ENCODE data around the gene SPECC1L.
A peak's percentile ranks its signal among the peaks of the same experiment; 100 is the strongest.
"Not testable (repeated sequence)": the region's sequence is repeated elsewhere in the genome, so short reads cannot be mapped to it uniquely, and the experiment has no call there.

Gene SPECC1L

DNA sequence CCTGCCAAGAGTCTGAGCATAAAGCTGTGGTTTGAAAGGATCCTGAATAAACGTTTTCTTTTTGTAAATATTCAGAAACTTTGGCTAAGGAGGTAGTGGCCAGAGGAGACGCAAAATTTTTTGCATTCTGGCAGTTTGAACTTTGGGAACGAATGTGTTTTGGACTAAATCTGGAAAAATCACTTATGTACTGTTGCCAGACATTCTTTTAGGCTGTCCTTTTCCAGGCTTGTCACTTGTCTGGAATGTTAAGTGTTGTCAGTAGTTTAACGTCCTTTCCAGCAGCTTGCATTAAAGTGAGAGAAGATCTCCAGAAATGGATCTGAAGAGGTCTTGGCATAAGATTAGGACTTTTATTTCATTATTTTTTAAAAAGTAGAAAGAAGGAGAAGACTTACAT, 18.5 kb downstream of the SPECC1L start:
- DNase-seq (ENCODE audit: low read depth), result peak; percentile 90

DNA sequence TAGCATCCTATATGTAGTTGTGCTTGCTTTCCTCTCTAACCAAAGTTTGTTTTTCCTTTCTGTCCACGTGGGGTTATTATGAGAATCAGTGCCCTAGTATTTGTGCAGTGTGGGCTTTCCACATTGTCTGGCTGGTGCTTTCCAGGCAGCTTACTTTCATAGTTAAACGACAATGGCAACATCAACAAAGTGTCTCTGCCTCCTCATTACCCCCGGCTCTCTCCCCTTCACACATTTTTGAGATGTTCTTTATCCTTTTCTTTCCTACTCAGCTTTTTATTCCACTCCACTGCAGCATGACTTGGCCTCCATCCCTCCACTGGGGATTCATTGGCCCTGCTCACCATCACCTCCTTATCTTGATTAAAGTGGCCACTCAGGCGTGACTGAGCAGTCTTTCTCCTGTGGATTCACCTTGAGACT, 19.1 kb downstream of the SPECC1L start:
- peak; percentile 5 for DNase-seq (ENCODE audit: low read depth)

DNA sequence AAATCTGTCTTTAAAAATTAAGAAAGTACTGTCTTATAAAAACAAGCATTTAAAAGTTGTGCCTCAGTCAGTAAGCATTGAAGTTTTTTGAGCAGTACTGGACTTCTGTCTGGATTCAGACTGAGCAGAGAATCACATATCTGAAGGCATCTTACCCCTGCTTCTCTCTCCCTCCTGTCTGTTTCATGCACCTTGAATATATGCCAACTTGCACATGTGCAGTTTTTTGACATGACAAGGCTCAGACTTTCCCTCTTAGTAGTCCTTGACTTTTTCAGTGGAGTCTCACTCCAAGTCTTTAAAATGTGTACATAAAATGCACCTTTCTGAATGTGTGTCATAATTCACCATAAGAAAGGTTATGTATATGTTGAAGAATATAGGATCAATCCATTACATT, 19.8 kb downstream of the SPECC1L start:
- no peak for DNase-seq (ENCODE audit: low read depth)

DNA sequence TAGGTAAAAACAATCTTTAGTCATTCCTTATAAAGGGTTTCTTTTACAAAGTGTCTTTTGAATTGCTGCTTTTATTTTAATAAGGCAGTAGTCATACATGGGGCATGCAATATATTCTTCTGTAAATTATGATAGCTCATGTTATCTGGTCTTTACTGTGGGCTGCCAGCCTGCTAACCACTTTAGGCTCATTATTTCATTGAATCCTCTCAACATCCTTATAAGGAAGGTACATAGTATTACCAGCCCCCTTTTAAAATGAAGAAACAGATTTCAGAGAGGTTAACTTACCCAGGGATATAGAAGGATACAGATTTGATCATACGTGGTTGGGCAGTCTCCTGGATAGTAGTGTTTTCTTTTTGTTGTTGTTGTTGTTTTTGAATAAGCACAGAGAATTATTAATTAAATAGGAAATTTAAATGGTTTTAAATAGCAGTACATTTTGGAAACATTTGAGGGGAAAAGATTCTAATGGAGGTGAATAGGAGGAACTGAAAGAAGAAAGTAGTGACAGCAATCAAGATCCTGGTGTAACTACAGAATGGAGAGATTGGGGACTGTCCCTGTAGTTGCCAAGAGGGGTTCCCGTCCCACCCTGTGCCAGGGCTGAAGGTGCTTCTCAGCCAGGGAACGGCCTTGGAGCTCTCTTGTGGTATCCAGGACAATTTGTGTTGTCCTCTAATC, 21.0 kb downstream of the SPECC1L start:
- no peak for DNase-seq (ENCODE audit: low read depth)

DNA sequence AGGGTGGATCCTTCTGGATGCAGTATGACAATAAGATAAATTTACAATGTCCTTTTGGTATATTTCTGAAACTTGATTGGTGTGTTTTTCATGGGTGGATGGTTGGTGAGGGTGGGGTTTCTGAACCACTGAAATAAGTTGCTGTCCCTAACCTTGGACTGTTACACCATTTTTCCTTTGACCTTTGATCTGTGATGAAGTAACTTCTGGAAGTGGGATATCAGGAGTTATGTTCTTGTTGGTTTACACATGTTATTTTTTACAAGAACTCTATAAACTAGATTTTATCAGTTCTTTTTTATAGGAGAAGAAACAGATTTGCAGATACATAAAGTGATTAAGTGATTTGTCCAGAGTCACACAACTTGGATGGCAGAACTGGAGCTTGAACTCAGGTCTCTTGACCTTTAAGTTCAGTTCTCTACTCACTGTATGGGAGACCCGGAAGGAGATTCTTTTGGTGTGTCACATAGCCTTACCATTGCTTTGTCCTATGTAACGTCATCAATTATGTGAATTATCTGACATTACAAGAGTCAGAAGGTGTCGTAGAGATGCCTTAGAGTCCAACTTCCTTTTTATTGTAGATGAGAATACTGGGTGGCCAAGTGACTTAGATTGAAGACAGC, 21.7 kb downstream of the SPECC1L start:
- DNase-seq (ENCODE audit: low read depth), result not testable (repeated sequence)

DNA sequence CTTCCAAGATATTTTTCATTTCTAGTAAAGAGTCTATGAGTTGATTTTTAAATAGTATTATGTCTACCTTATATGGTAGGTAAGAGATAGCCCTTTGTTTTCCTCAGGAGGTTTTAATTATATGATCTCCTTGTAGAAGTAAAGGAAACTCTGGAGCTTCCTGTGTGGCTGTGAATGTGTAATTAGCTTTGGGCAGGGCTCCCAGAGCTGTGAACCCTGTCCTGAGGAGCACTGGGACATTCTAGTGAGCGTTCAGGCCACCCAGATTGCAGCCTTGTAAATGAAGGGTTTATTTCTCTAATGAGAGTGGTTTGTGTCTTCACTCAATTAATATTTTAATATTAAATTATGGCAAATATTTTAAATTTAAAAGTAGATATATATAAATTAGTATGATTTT, 24.3 kb downstream of the SPECC1L start:
- not testable (repeated sequence) for DNase-seq (ENCODE audit: low read depth)

DNA sequence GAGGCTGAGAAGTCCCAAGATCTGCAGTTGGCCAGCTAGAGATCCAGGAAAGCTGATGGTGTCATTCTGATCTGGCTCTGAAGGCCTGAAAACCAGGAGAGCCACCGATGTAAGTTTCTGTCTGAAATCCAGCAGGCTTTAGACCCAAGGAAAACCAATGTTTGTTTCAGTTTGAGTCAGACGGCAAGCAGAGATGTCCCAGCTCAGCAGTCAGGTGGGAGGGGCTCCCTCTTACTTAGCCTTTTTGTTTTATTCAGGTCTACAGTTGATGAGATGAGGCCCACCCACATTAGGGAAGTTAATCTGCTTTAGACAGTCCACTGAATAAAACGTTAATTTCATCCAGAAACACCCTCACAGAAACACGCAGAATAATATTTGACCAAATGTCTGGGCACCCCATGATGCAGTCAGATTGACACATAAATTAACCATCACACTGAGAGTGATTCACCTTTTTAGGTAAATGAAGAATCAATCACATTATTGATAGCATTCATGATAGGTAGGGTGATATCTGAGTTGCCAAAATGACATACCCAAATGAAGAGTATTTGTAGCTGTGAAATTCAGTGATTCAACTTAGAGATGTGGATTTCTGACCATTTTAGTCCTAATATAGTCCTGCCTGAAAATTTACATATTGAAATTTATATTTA, 28.0 kb downstream of the SPECC1L start:
- DNase-seq (ENCODE audit: low read depth), result not testable (repeated sequence)

DNA sequence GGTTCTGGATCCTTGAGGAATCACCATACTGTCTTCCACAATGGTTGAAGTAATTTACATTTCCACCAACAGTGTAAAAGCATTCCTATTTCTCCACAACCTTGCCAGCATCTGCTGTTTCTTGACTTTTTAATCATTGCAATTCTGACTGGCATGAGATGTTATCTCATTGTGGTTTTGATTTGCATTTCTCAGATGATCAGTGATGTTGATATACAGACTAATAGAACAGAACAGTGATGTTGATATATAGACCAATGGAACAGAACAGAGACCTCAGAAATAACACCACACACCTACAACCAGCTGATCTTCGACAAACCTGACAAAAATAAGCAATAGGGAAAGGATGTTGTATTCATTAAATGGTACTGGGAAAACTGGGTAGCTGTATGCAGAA, 29.9 kb downstream of the SPECC1L start:
- not testable (repeated sequence) for DNase-seq (ENCODE audit: low read depth)

DNA sequence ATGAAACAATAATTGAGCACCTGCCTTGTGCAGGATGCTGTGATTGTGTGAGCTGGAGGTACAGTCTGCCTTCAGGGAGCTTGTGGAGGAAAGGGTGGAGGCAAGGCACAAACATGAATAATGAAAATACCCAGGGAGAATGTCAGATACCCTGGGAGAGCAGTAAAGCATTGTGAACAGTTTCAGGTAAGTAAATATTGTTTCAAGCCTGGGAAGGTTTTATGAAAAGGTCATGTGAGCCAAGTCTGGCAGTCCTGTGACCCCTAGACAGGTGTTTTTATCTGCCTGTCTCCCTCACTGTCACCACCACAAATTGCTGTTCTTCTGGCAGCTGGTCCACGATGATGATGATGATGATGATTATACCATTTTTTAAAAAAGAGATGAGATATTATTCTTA, 32.0 kb downstream of the SPECC1L start:
- DNase-seq (ENCODE audit: low read depth), result no peak

DNA sequence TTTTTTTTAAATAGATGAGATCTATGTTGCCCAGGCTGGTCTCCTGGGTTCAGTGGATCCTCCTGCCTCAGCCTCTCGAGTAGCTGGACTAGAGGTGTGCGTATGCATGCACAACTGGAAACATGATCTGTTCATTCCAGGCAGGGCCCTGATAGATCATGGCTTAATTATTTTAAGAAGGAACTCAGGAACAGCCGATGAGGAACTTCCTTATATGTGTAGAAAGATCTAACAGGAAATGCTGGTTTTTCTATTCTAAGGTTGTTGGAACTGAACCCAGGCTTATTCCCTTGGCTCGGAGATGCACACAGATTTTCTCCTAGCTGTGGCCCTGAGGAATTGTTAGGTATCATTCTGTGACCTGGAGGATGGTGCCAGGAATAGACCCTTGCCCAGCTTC, 32.4 kb downstream of the SPECC1L start:
- no peak for DNase-seq (ENCODE audit: low read depth)

DNA sequence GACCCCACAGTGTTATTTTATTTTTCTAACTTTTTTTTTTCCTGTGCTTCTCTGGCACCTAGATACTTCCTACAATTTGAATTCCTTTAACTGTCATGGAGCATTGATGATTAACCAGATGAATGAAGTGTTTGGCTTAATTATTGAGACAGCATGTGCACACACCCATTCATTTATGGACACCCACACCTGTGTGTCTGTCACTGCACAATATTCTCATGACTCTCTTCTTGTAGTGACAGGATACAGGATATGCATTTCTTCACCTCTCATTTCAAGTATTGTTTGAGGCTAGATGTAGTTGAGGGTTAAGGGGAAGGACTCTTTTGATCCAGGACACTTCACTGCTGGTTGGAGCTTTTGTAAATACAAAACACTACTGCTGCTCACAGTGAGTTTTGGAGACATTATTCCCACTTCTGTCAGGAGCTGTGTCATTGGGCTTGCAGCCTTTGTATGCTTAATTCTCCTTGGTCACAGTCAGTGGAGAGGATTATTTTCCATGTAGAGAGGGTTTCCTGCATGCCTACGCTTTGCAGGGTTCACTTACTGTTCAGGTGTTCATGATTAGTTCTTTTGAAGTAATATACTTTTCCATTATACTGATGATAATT, 33.5 kb downstream of the SPECC1L start:
- no peak for DNase-seq (ENCODE audit: low read depth)

DNA sequence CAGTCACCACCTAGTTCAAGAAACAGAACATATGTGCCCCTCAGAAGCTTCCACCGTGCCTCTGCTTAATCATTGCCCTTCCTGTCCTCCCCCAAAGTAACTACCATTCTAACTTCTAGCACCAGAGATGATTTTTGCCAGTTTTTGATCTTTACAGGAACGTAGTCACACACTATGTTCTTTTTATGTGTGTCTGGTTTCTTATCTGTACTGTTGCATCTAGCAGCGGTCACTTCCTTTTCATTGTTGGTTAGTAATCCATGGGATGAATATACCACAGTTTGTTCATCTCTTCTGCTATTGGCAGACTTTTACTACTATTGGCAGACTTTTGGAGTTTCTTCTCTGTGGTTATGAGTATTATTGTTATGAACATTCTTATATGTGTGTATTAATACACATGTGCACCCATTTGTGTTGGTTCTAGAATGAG, 34.6 kb downstream of the SPECC1L start:
- no peak for DNase-seq (ENCODE audit: low read depth)

DNA sequence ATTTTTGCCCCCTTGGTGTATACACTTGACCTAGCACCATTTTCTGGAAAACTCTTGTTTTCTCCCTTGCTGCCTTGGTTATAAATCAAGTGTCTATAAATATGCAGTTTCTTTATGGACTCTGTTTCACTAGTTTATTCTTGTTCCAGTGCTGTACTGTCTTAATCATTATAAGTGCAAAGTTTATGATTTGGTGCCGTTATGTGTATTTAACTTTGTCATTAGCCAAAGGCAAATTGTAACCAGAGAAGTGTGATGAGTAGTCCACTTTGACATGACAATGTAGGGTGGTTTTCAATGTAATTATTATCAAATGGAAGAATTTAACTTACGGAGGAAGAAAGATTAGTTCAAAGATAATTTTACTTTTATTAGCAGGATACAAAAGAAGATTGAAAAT, 40.3 kb downstream of the SPECC1L start:
- DNase-seq (ENCODE audit: low read depth), result no peak

DNA sequence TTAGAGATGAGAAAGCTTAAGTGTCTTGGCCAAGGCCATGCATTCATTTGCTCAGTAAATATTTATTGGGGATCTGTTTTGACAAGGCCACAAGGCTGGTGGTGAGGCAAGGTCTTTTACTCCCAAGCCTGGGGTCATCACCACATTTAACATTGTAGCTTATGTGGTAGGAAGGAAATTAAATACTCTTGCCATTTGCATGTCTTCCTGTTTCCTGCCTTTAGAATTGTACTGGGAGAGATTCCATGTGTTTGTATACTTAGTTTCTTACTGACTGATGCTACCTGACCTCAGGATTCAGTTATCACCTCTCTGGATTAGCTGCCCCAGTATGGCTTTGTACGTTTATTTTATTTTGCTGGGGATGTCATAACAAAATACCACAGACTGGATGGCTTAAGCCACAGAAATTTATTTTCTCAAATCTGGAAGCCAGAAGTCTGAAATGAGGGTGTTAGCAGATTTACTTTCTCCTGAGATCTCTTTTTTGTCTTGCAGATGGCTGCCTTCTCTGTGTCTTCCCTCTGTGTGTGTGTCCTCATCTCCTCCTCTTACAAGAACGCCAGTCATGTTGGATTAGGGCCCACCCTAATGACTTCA, 44.8 kb downstream of the SPECC1L start:
- DNase-seq (ENCODE audit: low read depth), result peak; percentile 68

DNA sequence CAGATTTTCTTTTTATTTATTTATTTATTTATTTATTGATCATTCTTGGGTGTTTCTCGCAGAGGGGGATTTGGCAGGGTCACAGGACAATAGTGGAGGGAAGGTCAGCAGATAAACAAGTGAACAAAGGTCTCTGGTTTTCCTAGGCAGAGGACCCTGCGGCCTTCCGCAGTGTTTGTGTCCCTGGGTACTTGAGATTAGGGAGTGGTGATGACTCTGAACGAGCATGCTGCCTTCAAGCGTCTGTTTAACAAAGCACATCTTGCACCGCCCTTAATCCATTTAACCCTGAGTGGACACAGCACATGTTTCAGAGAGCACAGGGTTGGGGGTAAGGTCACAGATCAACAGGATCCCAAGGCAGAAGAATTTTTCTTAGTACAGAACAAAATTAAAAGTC, 45.6 kb downstream of the SPECC1L start:
- DNase-seq (ENCODE audit: low read depth), result not testable (repeated sequence)

DNA sequence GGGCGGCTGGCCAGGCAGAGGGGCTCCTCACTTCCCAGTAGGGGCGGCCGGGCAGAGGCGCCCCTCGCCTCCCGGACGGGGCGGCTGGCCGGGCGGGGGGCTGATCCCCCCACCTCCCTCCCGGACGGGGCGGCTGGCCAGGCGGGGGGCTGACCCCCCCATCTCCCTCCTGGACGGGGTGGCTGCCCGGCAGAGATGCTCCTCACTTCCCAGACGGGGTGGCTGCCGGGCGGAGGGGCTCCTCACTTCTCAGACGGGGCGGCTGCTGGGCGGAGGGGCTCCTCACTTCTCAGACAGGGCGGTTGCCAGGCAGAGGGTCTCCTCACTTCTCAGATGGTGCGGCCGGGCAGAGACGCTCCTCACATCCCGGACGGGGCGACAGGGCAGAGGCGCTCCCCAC, 46.9 kb downstream of the SPECC1L start:
- not testable (repeated sequence) for DNase-seq (ENCODE audit: low read depth)

DNA sequence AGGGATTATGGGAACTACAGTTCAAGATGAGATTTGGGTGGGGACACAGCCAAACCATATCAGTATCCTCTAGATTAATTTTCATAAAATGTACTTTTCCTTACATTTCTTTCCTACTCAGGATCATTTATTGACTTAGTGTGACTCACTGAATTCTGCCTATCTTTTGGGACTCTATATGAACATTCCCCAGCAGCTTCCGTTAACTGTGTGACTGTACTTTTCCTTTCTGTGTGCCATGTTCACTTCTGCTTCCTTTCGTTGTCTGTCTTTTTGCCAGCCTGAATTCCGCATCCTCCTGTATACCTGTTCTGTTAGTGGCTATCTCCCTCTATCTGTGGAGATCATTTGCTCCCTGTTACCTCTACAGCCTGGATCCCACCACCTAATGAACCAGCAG, 48.8 kb downstream of the SPECC1L start:
- DNase-seq (ENCODE audit: low read depth), result no peak

DNA sequence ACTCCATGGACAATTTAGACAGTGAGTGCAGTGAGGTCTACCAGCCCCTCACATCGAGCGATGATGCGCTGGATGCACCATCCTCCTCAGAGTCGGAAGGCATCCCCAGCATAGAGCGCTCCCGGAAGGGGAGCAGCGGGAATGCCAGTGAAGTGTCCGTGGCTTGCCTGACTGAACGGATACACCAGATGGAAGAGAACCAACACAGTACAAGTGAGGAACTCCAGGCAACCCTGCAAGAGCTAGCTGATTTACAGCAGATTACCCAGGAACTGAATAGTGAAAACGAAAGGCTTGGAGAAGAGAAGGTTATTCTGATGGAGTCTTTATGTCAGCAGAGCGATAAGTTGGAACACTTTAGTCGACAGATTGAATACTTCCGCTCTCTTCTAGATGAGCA, 51.4 kb downstream of the SPECC1L start:
- DNase-seq (ENCODE audit: low read depth), result no peak

DNA sequence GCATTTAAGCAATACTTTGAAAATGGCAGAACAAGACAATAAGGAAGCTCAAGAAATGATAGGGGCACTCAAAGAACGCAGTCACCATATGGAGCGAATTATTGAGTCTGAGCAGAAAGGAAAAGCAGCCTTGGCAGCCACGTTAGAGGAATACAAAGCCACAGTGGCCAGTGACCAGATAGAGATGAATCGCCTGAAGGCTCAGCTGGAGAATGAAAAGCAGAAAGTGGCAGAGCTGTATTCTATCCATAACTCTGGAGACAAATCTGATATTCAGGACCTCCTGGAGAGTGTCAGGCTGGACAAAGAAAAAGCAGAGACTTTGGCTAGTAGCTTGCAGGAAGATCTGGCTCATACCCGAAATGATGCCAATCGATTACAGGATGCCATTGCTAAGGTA, 51.9 kb downstream of the SPECC1L start:
- peak; percentile 79 for DNase-seq (ENCODE audit: low read depth)

DNA sequence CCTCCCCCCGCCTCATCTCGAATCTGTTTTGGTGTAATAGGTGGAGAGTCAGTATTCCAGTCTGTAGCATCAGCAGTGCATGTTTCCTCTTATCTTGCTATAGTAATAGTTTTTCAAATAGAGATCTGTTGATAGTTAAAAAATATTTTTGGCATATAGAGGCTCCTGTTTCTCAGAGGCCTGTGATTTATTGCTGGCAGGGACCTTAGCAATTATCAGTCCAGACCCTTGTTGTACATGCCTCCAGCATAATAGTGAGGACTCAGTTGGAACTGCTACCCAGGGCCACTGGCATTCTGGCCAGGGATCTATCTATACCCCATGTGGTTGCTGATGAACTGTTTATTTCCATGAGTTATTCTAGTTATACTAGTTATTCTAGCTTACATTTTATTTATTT, 52.6 kb downstream of the SPECC1L start:
- no peak for DNase-seq (ENCODE audit: low read depth)

DNA sequence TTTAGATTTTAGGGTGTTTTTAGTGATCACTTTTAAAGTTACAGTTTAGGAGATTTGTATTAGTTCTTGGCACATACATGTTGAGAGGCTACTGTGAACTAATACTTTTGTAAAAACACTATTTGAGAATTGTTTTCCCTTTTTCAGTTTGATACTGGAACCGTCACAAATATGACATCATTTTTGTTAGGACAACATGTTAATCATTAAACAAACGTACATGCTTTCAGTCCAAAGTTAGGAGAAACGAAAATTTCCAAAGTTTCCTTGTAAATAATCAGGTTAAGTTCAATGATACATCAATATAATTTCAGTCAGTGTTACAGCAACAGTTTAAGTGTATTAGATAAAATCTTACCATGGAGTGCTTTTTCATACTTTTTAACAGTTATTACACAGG, 53.1 kb downstream of the SPECC1L start:
- no peak for DNase-seq (ENCODE audit: low read depth)

DNA sequence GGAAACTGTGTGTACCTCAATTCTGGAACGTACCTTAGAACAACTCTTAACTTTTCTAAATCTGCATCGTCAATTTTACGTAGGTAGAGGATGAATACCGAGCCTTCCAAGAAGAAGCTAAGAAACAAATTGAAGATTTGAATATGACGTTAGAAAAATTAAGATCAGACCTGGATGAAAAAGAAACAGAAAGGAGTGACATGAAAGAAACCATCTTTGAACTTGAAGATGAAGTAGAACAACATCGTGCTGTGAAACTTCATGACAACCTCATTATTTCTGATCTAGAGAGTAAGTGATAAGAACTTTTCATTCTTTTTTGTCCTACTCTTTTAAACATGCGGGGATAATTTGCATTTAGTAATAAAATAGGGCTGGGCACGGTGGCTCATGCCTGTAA, 53.5 kb downstream of the SPECC1L start:
- DNase-seq (ENCODE audit: low read depth), result no peak

Measured in fibroblast of gingiva (primary cell).